GM06990 (cell line): Measurements from ENCODE around the gene CPVL.

Source experiments
- DNase-seq: peaks from one replicate; pipeline ENCODE4 v3.0.0-alpha.2; 2011; ENCODE audit not compliant: insufficient read length; ENCODE audit errors: extremely low read depth
- H3K27me3 ChIP-seq: replicated peaks from 2 replicates; pipeline ENCODE4 v1.6.0; 2011; ENCODE audit warnings: low read length; ENCODE audit not compliant: control insufficient read depth, insufficient read depth
- H3K36me3 ChIP-seq: 2 replicates; pipeline ENCODE4 v1.5.1; 2011; ENCODE audit warnings: low read length; ENCODE audit not compliant: control insufficient read depth, insufficient read depth
- H3K4me3 ChIP-seq: replicated peaks from 2 replicates; pipeline ENCODE4 v1.5.1; 2011; ENCODE audit warnings: low read depth, mild to moderate bottlenecking, control low read depth, low read length
- TF ChIP-seq, protein P1 (sequence below): IDR thresholded peaks from 2 replicates; pipeline ENCODE4 v1.5.1; 2011; ENCODE audit warnings: low read length, control low read depth, mild to moderate bottlenecking, inconsistent platforms; ENCODE audit not compliant: insufficient read depth, poor library complexity, severe bottlenecking

CPVL gene

GRCh38 chr7:28960071-28960840 lies 186.1 kb downstream of the CPVL start:
- Histone ChIP-seq H3K36me3 (no peaks in the 10 kb centered on the region), H3K4me3 (no peak overlapping the region), H3K27me3 (no peaks in the 10 kb centered on the region; the same call in 1 of the 2 replicates)
- no peak for DNase-seq
- TF ChIP-seq, protein P1, sequence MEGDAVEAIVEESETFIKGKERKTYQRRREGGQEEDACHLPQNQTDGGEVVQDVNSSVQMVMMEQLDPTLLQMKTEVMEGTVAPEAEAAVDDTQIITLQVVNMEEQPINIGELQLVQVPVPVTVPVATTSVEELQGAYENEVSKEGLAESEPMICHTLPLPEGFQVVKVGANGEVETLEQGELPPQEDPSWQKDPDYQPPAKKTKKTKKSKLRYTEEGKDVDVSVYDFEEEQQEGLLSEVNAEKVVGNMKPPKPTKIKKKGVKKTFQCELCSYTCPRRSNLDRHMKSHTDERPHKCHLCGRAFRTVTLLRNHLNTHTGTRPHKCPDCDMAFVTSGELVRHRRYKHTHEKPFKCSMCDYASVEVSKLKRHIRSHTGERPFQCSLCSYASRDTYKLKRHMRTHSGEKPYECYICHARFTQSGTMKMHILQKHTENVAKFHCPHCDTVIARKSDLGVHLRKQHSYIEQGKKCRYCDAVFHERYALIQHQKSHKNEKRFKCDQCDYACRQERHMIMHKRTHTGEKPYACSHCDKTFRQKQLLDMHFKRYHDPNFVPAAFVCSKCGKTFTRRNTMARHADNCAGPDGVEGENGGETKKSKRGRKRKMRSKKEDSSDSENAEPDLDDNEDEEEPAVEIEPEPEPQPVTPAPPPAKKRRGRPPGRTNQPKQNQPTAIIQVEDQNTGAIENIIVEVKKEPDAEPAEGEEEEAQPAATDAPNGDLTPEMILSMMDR = no peak

DNA sequence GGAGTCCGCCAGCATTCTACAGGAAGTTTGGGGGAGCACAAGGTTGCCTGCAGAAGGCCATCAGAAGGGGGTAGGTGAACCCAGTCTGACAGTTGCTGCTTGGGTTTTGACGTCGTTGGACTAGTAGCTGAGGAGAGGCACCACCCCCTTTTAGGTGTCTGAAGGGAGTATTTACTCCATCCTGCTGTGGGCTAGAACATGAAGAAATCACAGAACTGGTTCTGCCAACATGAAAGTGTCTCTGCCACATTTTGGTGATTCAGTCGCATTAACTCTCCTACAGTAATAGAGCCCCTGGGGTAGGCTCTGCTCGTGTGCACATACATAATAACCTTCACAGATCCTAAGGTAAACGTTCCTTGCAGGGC lies 187.4 kb downstream of the CPVL start:
- Histone ChIP-seq H3K4me3 (no peak overlapping the region), H3K27me3 (no peaks in the 10 kb centered on the region; the same call in 1 of the 2 replicates), H3K36me3 (no peaks in the 10 kb centered on the region)
- TF ChIP-seq, protein P1 = no peak
- DNase-seq = no peak

GRCh38 chr7:28958235-28958979 lies 187.9 kb downstream of the CPVL start, which contains the start of gene TRIL:
TSS of gene TRIL (minus strand) at chr7:28958330. CDS start at chr7:28958046, 284 bp downstream.
- TF ChIP-seq, protein P1 = no peak
- H3K4me3 ChIP-seq = no peak within 1 kb of the TSS
- H3K36me3 ChIP-seq = no peaks in the 10 kb centered on the region
- DNase-seq = peak; percentile 6
- no peaks in the 10 kb centered on the region; the same call in 1 of the 2 replicates for H3K27me3 ChIP-seq

DNA sequence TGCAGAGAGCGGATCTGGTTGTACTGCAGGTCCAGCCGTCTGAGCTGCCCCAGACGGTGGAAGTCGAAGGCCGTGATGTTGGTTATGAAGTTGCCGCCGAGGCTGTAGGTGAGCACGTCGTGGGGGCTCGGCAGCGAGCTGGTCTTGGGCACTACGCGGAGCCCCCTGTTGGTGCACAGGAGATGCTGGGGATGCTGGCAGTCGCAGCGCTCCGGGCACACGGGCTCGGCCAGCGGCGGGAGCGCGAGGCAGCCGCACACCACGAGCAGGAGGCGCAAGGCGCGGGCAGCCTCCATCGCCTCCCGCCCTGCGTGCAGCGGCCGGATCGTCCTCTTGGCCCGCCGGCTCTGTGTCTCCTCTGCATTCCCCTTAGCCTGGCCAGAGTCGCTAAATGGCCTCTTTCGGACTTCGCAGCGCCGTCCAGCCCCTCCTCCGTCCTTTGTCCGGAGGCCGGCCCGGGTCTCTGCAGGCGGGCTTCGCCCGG lies 188.5 kb downstream of the CPVL start:
- TF ChIP-seq, protein P1 = no peak
- Histone ChIP-seq H3K27me3 (no peaks in the 10 kb centered on the region; the same call in 1 of the 2 replicates), H3K36me3 (no peaks in the 10 kb centered on the region), H3K4me3 (no peak overlapping the region)
- peak; percentile 17 for DNase-seq

- no peaks in the 10 kb centered on the region; the same call in 1 of the 2 replicates for H3K27me3 ChIP-seq
- peak; percentile 32 for DNase-seq
- TF ChIP-seq, protein P1 = no peak
Observed at GRCh38 chr7:28957064-28957750, 189.1 kb downstream of the CPVL start.

More at GRCh38 chr7:28957064-28957750, 189.1 kb downstream of the CPVL start:
- Histone ChIP-seq H3K36me3 (no peaks in the 10 kb centered on the region), H3K4me3 (no peak overlapping the region)
